ENCODE measurements around the gene IGFBP6. TPM values are rescaled to one million over a fixed set of nuclear protein-coding genes. Genes with fewer than 3 reads are reported as not detected.

The IGFBP6 gene
- polyA plus RNA-seq, 2 of the 4 experiments (the other 2 are of a cell fraction): 49.1 to 128 TPM

GRCh38 chr12:53060721-53061276 is 36.7 kb upstream of the IGFBP6 start:
- FAIRE-seq (no peak), DNase-seq (ENCODE audit: low read depth in 1 of 2, low spot score in 1 of 2) (no peak), ATAC-seq (no peak)
- POLR2A ChIA-PET: interaction anchor here (1.2 to 1.7 kb wide), 4 partner anchors 10 to 37 kb away, joined by 3 to 11 read pairs (median 6); partner anchors contain the start of genes IGFBP6 and SPRYD3
- Histone ChIP-seq H3K27ac (peak overlapping the region in 1 of 2 experiments; percentile 66; a peak in 2 of 6 replicates), H3K4me1 (peaks cover 35% of the 10 kb centered on the region), H3K4me3 (no peak overlapping the region), H3K9me3 (no peaks in the 10 kb centered on the region), H3K4me2 (peak overlapping the region; percentile 56)
- 88% methylated on average over 17 of the region's 18 CpGs for WGBS (ENCODE audit: missing lambda C conversion rate)
- CTCF ChIA-PET: interaction anchor here (0.9 to 45.5 kb wide), 9 partner anchors 11 to 218 kb away, joined by 3 to 1424 read pairs (median 4); partner anchors contain the start of genes IGFBP6, SOAT2, SPRYD3 and TNS2
- TF ChIP-seq CBX8 (IDR thresholded peaks at IDR 0.05) (no peak), BCL3 (IDR thresholded peaks at IDR 0.05) (0 out of 3 replicates have a peak, but pooled peaks have one; percentile 14), CBX2 (IDR thresholded peaks at IDR 0.05; ENCODE audit: borderline replicate concordance, low read depth) (no peak), TP53 (CRISPR knock-in tag; IDR thresholded peaks at IDR 0.05) (no peak), ATOH8 (CRISPR knock-in tag; IDR thresholded peaks at IDR 0.05; ENCODE audit: low read depth) (no peak), SMC3 (IDR thresholded peaks at IDR 0.05) (no peak), EHMT2 (IDR thresholded peaks at IDR 0.05; ENCODE audit: low read depth) (no peak), GATA3 (IDR thresholded peaks at IDR 0.05; ENCODE audit: borderline replicate concordance) (no peak)

GRCh38 chr12:53061404-53062010 is 36.0 kb upstream of the IGFBP6 start:
- 53% methylated on average over 5 of the region's 5 CpGs for WGBS (ENCODE audit: missing lambda C conversion rate)
- Histone ChIP-seq H3K4me1 (peaks cover 40% of the 10 kb centered on the region), H3K27ac (peak overlapping the region in 1 of 2 experiments; percentile 66; a peak in 3 of 6 replicates), H3K4me2 (peak overlapping the region; percentile 56), H3K9me3 (no peaks in the 10 kb centered on the region), H3K4me3 (no peak overlapping the region)
- peak; percentile 55 to 77 for DNase-seq (ENCODE audit: low read depth in 1 of 2, low spot score in 1 of 2)
- ATAC-seq: peak; percentile 38 to 63
- no peak for FAIRE-seq
- ChIA-PET POLR2A (interaction anchor here (0.6 to 2.9 kb wide), 7 partner anchors 8 to 37 kb away, joined by 3 to 11 read pairs (median 6); partner anchors contain the start of genes IGFBP6 and SPRYD3), CTCF (interaction anchor here (1.0 to 45.5 kb wide), 12 partner anchors 11 to 181 kb away, joined by 3 to 1424 read pairs (median 4); partner anchors contain the start of genes IGFBP6, SOAT2, SPRYD3 and TNS2)
- TF ChIP-seq ESRRA (IDR thresholded peaks at IDR 0.05; ENCODE audit: borderline replicate concordance, low read length): no peak
- no peak for TF ChIP-seq MYC (IDR thresholded peaks at IDR 0.05; ENCODE audit: borderline replicate concordance, low read length)
- TF ChIP-seq ELK1 (IDR thresholded peaks at IDR 0.05; ENCODE audit: low read depth, low read length): no peak
- TF ChIP-seq SREBF2 (IDR thresholded peaks at IDR 0.05): no peak
- no peak for TF ChIP-seq EHF (CRISPR knock-in tag; IDR thresholded peaks at IDR 0.05)
- TF ChIP-seq RNF2 (IDR thresholded peaks at IDR 0.05; ENCODE audit: borderline replicate concordance, low read depth): no peak
- TF ChIP-seq PBX3 (IDR thresholded peaks at IDR 0.05): peak; percentile 59; the same call in 1 of the 2 replicates
- no peak for TF ChIP-seq HES2 (IDR thresholded peaks at IDR 0.05)
- no peak for TF ChIP-seq RARB (CRISPR knock-in tag; IDR thresholded peaks at IDR 0.05)
- no peak for TF ChIP-seq HMGXB4 (CRISPR knock-in tag; IDR thresholded peaks at IDR 0.05; ENCODE audit: borderline replicate concordance)
- no peak for TF ChIP-seq EHMT2 (IDR thresholded peaks at IDR 0.05; ENCODE audit: low read depth)
- no peak for TF ChIP-seq JUN (IDR thresholded peaks at IDR 0.05)
- no peak for TF ChIP-seq POLR2A (IDR thresholded peaks at IDR 0.05; ENCODE audit: low read length)
- no peak for TF ChIP-seq JUNB (IDR thresholded peaks at IDR 0.05)
- TF ChIP-seq TP53 (CRISPR knock-in tag; IDR thresholded peaks at IDR 0.05): no peak
- TF ChIP-seq GATA3 (IDR thresholded peaks at IDR 0.05; ENCODE audit: borderline replicate concordance): no peak
- no peak for TF ChIP-seq RFX5 (IDR thresholded peaks at IDR 0.05)
- no peak for TF ChIP-seq ZNF302 (CRISPR knock-in tag; IDR thresholded peaks at IDR 0.05)
- no peak for TF ChIP-seq KDM1A (IDR thresholded peaks at IDR 0.05; ENCODE audit: low read depth)
- no peak for TF ChIP-seq BCL3 (IDR thresholded peaks at IDR 0.05)
- TF ChIP-seq ZFP36 (IDR thresholded peaks at IDR 0.05; ENCODE audit: borderline replicate concordance, partially characterized antibody): no peak
- no peak for TF ChIP-seq CBX8 (IDR thresholded peaks at IDR 0.05)
- TF ChIP-seq POLR2AphosphoS2 (conservative IDR thresholded peaks at IDR 0.05; ENCODE audit: low read length): no peak
- no peak for TF ChIP-seq FOXS1 (CRISPR knock-in tag; IDR thresholded peaks at IDR 0.05)

All from A549 (cell line).